DND-41 (cell line): ENCODE measurements around the gene ZNF860.

ENCODE experiments used
- ATAC-seq: fragments of 200-7000 bp; cut with Tn5 transposase; 3 replicates; pipeline ENCODE4 v1.9.1; 2021; ENCODE audit warnings: low read depth; ENCODE audit not compliant: insufficient read depth
- DNase-seq: peaks from one replicate; pipeline ENCODE4 v3.0.0-alpha.2; 2020
- H2AFZ ChIP-seq: 2 replicates; pipeline ENCODE4 v1.6.0; 2012; ENCODE audit warnings: low read depth, low read length
- H3K27ac ChIP-seq: 2 replicates; pipeline ENCODE4 v1.5.1; 2012; ENCODE audit warnings: low read length, inconsistent platforms
- H3K27me3 ChIP-seq: fragments of 200-600 bp; sonication (generic); 2 replicates; pipeline ENCODE4 v1.6.0; 2012; ENCODE audit warnings: low read length, mild to moderate bottlenecking, inconsistent platforms; ENCODE audit not compliant: insufficient read depth, poor library complexity
- H3K36me3 ChIP-seq: 2 replicates; pipeline ENCODE4 v1.5.1; 2012; ENCODE audit warnings: low read length, inconsistent platforms; ENCODE audit not compliant: insufficient read depth
- H3K4me1 ChIP-seq: 2 replicates; pipeline ENCODE4 v1.5.1; 2012; ENCODE audit warnings: mild to moderate bottlenecking, low read length; ENCODE audit not compliant: insufficient read depth
- H3K4me2 ChIP-seq: 2 replicates; pipeline ENCODE4 v1.6.0; 2012; ENCODE audit warnings: mild to moderate bottlenecking, moderate library complexity, low read length, inconsistent platforms; ENCODE audit not compliant: insufficient read depth
- H3K4me3 ChIP-seq, 2 experiments: fragments of 200-600 bp in 1 of 2; shearing (Covaris generic) in 1 of 2; 2 replicates each; pipeline ENCODE4 v1.5.1; 2012 to 2016; ENCODE audit warnings: inconsistent platforms in 2 of 2, low read length in 2 of 2, mild to moderate bottlenecking in 2 of 2, low read depth in 1 of 2, moderate library complexity in 1 of 2
- H3K79me2 ChIP-seq: 2 replicates; pipeline ENCODE4 v1.6.0; 2012; ENCODE audit warnings: low read length, inconsistent platforms; ENCODE audit not compliant: insufficient read depth
- H3K9ac ChIP-seq: 2 replicates; pipeline ENCODE4 v1.6.0; 2012; ENCODE audit warnings: low read depth, mild to moderate bottlenecking, inconsistent platforms, low read length, moderate library complexity
- H3K9me3 ChIP-seq: 2 replicates; pipeline ENCODE4 v1.5.1; 2012; ENCODE audit warnings: low read length, moderate library complexity, mild to moderate bottlenecking, inconsistent platforms; ENCODE audit not compliant: insufficient read depth, severe bottlenecking
- H4K20me1 ChIP-seq: 2 replicates; pipeline ENCODE4 v1.6.0; 2012; ENCODE audit warnings: low read length; ENCODE audit not compliant: insufficient read depth
- EZH2 ChIP-seq: IDR thresholded peaks from 3 replicates; pipeline ENCODE4 v1.6.1; 2012; ENCODE audit warnings: borderline replicate concordance, low read depth, mild to moderate bottlenecking, moderate library complexity, low read length, inconsistent platforms; ENCODE audit not compliant: severe bottlenecking
- TF ChIP-seq, protein P1 (sequence below): IDR thresholded peaks from 2 replicates; pipeline ENCODE4 v1.5.1; 2012; ENCODE audit warnings: borderline replicate concordance, low read length, moderate library complexity, mild to moderate bottlenecking; ENCODE audit not compliant: poor library complexity, severe bottlenecking; ENCODE audit errors: extremely low read depth

The ZNF860 gene

DNA sequence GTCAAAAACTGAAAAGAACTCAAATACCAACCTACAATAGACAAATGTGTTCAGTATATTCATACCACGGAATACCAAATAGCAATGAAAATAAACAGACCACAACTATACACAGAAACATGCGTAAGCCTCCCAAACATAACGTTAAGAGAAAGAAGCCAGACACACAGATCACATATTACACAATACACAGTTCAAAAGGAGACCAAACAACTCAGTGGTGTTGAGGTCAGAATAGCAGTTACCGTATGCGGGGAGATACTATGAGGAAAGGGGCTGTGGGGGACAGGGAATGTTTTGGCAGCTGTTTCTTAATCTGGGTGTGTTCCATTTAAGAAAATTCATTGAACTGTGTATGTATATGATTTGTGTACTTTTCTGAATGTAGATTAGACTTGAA, 7.1 kb upstream of the ZNF860 start:
- TF ChIP-seq, protein P1, sequence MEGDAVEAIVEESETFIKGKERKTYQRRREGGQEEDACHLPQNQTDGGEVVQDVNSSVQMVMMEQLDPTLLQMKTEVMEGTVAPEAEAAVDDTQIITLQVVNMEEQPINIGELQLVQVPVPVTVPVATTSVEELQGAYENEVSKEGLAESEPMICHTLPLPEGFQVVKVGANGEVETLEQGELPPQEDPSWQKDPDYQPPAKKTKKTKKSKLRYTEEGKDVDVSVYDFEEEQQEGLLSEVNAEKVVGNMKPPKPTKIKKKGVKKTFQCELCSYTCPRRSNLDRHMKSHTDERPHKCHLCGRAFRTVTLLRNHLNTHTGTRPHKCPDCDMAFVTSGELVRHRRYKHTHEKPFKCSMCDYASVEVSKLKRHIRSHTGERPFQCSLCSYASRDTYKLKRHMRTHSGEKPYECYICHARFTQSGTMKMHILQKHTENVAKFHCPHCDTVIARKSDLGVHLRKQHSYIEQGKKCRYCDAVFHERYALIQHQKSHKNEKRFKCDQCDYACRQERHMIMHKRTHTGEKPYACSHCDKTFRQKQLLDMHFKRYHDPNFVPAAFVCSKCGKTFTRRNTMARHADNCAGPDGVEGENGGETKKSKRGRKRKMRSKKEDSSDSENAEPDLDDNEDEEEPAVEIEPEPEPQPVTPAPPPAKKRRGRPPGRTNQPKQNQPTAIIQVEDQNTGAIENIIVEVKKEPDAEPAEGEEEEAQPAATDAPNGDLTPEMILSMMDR = no peak
- no peak for TF ChIP-seq EZH2
- ATAC-seq (no peak), DNase-seq (no peak)
- no peaks in the 10 kb centered on the region for H4K20me1 ChIP-seq
- no peak overlapping the region for H3K4me3 ChIP-seq
- H3K9ac ChIP-seq = no peak overlapping the region
- H2AFZ ChIP-seq = no peak overlapping the region
- H3K79me2 ChIP-seq = no peaks in the 10 kb centered on the region
- no peak overlapping the region for H3K4me2 ChIP-seq
- no peaks in the 10 kb centered on the region for H3K36me3 ChIP-seq
- H3K27ac ChIP-seq = no peak overlapping the region
- no peaks in the 10 kb centered on the region for H3K27me3 ChIP-seq
- H3K4me1 ChIP-seq = no peaks in the 10 kb centered on the region
- H3K9me3 ChIP-seq = no peaks in the 10 kb centered on the region

DNA sequence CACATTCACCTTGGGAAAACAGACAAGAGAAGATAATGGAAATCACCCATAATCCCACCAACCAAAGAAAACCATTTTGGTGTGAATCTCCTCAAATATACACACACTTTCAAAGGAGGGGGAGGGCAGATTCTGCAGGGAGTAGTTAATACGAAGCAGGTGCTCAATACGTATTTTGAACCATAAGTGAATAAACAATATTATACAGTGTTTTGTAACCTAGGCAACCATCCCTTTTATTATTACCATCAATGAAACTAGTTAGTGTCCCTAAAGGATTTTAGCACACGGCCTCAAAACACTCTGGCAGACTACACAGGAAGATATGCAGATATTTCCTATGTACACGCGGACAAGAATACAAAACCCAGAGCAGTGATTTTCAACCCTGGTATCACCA, 6.6 kb upstream of the ZNF860 start:
- Histone ChIP-seq H3K4me2 (no peak overlapping the region), H3K4me1 (no peaks in the 10 kb centered on the region; the same call in 1 of the 2 replicates), H3K79me2 (no peaks in the 10 kb centered on the region), H4K20me1 (no peaks in the 10 kb centered on the region), H3K9ac (no peak overlapping the region), H3K27me3 (no peaks in the 10 kb centered on the region), H3K4me3 (no peak overlapping the region), H2AFZ (no peak overlapping the region), H3K36me3 (no peaks in the 10 kb centered on the region), H3K9me3 (no peaks in the 10 kb centered on the region), H3K27ac (no peak overlapping the region)
- DNase-seq (no peak), ATAC-seq (no peak)
- TF ChIP-seq EZH2 = no peak
- TF ChIP-seq, protein P1 = no peak

DNA sequence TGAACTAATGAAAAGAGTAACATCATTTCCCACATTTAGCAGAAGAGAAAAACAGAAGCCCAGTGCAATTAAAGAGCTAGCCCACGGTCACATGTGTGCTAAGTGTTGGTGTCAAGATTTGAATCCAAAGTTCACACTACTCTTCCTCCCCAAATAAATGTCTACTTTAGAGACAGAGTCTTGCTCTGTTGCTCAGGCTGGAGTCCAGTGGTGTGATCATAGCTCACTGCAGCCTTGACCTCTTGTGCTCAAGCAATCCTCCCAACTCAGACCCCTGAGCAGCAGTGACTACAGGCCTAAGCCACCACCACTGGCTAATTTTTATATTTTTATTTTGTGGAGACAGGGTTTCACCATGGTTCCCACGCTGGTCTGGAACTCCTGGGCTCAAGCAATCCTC, 5.2 kb upstream of the ZNF860 start:
- no peaks in the 10 kb centered on the region for H3K79me2 ChIP-seq
- no peaks in the 10 kb centered on the region for H4K20me1 ChIP-seq
- no peak for TF ChIP-seq EZH2
- ATAC-seq = no peak
- H3K4me3 ChIP-seq = no peak overlapping the region
- no peak for DNase-seq
- H3K9me3 ChIP-seq = no peaks in the 10 kb centered on the region
- H3K27ac ChIP-seq = no peak overlapping the region
- H3K4me2 ChIP-seq = no peak overlapping the region
- H2AFZ ChIP-seq = no peak overlapping the region
- no peaks in the 10 kb centered on the region for H3K36me3 ChIP-seq
- H3K9ac ChIP-seq = no peak overlapping the region
- peaks cover 13% of the 10 kb centered on the region for H3K27me3 ChIP-seq
- peaks cover 13% of the 10 kb centered on the region for H3K4me1 ChIP-seq

DNA sequence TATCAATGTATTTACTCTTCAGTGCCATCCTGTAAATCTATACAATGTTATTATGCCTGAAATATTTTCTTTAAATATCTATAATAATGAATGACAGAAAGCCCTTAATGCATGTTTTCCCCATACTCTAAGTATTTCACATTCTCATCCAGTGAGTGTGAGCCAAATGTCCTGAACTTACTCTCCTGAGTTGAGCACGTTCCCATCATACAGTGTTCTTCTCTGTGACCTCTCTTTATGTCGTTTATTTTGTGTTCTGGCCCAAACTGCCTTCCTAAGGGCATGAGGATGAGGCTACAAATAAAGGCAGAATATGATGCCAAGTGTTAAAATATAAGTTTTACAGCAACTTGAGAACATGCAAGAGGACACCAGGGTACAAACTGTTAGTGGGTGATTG, 3.8 kb upstream of the ZNF860 start:
- DNase-seq (no peak), ATAC-seq (no peak)
- Histone ChIP-seq H3K36me3 (no peaks in the 10 kb centered on the region), H3K9me3 (no peaks in the 10 kb centered on the region), H3K79me2 (no peaks in the 10 kb centered on the region), H3K27ac (no peak overlapping the region), H3K27me3 (peaks cover 23% of the 10 kb centered on the region), H2AFZ (no peak overlapping the region), H3K4me1 (peaks cover 14% of the 10 kb centered on the region), H3K4me3 (no peak overlapping the region), H3K4me2 (no peak overlapping the region), H4K20me1 (no peaks in the 10 kb centered on the region), H3K9ac (no peak overlapping the region)
- TF ChIP-seq, protein P1 = no peak
- no peak for TF ChIP-seq EZH2
